Suprapubic skin (tissue), 4 donors: Measurements from ENCODE around the gene FTCDNL1.

Experiments
- POLR2A ChIP-seq, 2 donors: fragments of 450-650 bp; IDR thresholded peaks; one replicate each; pipeline ENCODE4 v1.6.1; 2017; ENCODE audit warnings: antibody characterized with exemption in 2 of 2, mild to moderate bottlenecking in 2 of 2, moderate library complexity in 2 of 2
- POLR2AphosphoS5 ChIP-seq, 3 donors: sonication (generic); formaldehyde crosslinking; IDR thresholded peaks; one replicate each; pipeline ENCODE4 v1.6.1; 2017; ENCODE audit warnings: antibody characterized with exemption in 3 of 3

GRCh38 chr2:199743415-199744120 lies 107.4 kb downstream of the FTCDNL1 start:
- TF ChIP-seq POLR2AphosphoS5 (IDR thresholded peaks at IDR 0.05) (no peak), POLR2A (IDR thresholded peaks at IDR 0.05) (no peak)
